Panc1 (cell line): ENCODE results near the gene DDX31.

Source experiments
- POLR2AphosphoS5 ChIP-seq: IDR thresholded peaks from 2 replicates; pipeline ENCODE4 v1.6.1; 2012; ENCODE audit warnings: mild to moderate bottlenecking, low read depth, low read length, moderate library complexity
- SIN3A ChIP-seq: IDR thresholded peaks from 2 replicates; pipeline ENCODE4 v1.6.1; 2012; ENCODE audit warnings: low read depth, mild to moderate bottlenecking, low read length, moderate library complexity, borderline replicate concordance; ENCODE audit not compliant: insufficient read depth
- TCF7L2 ChIP-seq: IDR thresholded peaks from 2 replicates; pipeline ENCODE4 v1.6.1; 2011; ENCODE audit warnings: mild to moderate bottlenecking, low read depth, low read length, inconsistent platforms
- TF ChIP-seq, protein P1 (sequence below): fragments of 450-650 bp; IDR thresholded peaks from 2 replicates; pipeline ENCODE4 v1.5.1; 2017; ENCODE audit warnings: mild to moderate bottlenecking
- TF ChIP-seq, protein P2 (sequence below), 2 experiments: IDR thresholded peaks; 2 replicates each; pipeline ENCODE4 v1.6.1; 2011 to 2012; ENCODE audit warnings: low read depth in 2 of 2, control low read depth in 1 of 2, low read length in 1 of 2, mild to moderate bottlenecking in 1 of 2, moderate library complexity in 1 of 2; ENCODE audit not compliant: insufficient read depth in 1 of 2

DNA sequence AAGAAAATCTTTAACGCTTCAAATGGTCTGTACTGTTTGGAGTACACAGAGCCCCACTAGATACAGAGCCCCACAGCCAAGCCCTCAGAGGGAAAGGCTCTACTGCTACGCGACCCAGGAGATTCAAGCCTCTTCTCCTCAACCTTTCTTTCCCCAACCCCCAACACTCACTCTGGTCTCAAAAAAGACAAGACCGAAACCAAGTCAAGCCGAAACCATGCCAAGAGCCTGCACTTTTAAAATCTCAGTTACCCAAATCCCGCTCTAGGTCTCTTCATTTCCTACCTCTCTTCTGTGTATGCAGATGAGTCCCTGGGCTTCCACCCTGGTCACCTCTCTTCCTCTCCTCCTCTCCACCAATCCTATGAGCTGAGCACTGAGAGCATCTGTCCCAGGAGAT is 55.5 kb downstream of the DDX31 start:
- no peak for TF ChIP-seq POLR2AphosphoS5
- TF ChIP-seq, protein P1, sequence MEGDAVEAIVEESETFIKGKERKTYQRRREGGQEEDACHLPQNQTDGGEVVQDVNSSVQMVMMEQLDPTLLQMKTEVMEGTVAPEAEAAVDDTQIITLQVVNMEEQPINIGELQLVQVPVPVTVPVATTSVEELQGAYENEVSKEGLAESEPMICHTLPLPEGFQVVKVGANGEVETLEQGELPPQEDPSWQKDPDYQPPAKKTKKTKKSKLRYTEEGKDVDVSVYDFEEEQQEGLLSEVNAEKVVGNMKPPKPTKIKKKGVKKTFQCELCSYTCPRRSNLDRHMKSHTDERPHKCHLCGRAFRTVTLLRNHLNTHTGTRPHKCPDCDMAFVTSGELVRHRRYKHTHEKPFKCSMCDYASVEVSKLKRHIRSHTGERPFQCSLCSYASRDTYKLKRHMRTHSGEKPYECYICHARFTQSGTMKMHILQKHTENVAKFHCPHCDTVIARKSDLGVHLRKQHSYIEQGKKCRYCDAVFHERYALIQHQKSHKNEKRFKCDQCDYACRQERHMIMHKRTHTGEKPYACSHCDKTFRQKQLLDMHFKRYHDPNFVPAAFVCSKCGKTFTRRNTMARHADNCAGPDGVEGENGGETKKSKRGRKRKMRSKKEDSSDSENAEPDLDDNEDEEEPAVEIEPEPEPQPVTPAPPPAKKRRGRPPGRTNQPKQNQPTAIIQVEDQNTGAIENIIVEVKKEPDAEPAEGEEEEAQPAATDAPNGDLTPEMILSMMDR, result no peak
- no peak for TF ChIP-seq SIN3A
- TF ChIP-seq, protein P2, sequence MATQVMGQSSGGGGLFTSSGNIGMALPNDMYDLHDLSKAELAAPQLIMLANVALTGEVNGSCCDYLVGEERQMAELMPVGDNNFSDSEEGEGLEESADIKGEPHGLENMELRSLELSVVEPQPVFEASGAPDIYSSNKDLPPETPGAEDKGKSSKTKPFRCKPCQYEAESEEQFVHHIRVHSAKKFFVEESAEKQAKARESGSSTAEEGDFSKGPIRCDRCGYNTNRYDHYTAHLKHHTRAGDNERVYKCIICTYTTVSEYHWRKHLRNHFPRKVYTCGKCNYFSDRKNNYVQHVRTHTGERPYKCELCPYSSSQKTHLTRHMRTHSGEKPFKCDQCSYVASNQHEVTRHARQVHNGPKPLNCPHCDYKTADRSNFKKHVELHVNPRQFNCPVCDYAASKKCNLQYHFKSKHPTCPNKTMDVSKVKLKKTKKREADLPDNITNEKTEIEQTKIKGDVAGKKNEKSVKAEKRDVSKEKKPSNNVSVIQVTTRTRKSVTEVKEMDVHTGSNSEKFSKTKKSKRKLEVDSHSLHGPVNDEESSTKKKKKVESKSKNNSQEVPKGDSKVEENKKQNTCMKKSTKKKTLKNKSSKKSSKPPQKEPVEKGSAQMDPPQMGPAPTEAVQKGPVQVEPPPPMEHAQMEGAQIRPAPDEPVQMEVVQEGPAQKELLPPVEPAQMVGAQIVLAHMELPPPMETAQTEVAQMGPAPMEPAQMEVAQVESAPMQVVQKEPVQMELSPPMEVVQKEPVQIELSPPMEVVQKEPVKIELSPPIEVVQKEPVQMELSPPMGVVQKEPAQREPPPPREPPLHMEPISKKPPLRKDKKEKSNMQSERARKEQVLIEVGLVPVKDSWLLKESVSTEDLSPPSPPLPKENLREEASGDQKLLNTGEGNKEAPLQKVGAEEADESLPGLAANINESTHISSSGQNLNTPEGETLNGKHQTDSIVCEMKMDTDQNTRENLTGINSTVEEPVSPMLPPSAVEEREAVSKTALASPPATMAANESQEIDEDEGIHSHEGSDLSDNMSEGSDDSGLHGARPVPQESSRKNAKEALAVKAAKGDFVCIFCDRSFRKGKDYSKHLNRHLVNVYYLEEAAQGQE (IDR thresholded peaks at IDR 0.05; ENCODE audit: insufficient read depth in 1 of 2, low read depth in 2 of 2, low read length in 1 of 2), result no peak
- TF ChIP-seq TCF7L2, result no peak
